Activated T-cell treated with anti-CD3 and anti-CD28 coated beads, Interleukin-2, amount 50 U/mL, for 48 hours (primary cell): Measurements from ENCODE around the gene TMEM97.
A peak's percentile ranks its signal among the peaks of the same experiment; 100 is the strongest.

Experiments used
- DNase-seq, 2 experiments: peaks; one replicate each; pipeline ENCODE4 v3.0.0-alpha.2; 2020

TMEM97 gene

DNA sequence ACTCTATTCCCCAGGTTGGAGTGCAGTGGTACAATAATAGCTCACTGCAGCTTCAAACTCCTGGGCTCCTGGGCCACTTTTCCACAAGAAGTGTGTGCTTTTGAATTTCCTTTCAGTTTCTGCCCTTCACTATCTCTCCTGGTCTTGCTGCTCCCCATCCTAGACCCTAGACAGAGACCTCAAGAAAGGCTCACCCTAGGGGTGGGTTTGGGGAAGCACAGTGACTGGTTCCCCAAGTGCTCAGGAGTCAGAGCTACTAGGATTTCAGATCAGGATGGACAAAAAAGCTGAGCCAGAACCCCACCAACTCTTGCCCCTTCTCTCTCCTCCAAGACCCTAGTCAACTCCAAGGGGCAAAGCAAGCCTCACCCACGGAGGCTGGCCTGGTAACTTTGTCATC lies 47.6 kb downstream of the TMEM97 start:
- DNase-seq: no peak

DNA sequence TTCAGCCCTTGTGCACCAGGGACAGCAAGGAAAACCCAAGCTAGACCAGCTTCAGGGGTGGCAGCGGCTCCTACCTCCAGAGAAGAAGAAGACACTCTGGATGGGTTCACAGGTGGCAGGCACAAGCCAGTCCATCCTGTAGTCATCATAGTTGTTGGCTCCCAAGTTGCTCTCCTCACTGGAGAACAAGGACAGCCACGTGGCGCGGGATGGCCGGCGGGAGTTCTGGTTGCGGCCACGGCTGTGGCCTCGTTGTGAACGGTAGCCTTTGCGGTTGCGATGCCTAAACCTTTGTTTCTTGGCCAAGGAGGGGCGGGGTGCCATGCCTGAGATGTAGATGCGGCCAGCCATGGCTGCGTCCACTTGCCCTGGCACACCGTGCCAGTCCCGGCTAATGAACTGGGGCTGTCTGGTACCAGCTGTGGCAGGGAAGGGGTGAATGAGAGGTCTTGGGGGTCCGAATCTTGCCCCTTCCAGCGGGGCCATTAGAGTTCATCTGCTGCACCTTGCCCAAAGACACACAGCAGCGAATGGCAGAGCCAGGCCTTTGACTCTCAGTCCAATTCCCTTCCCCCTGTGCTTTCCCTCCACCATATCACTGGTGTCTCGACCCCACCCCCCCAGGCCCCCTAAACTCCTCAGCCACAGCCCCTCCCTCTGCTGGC lies 48.8 kb downstream of the TMEM97 start:
- no peak for DNase-seq

DNA sequence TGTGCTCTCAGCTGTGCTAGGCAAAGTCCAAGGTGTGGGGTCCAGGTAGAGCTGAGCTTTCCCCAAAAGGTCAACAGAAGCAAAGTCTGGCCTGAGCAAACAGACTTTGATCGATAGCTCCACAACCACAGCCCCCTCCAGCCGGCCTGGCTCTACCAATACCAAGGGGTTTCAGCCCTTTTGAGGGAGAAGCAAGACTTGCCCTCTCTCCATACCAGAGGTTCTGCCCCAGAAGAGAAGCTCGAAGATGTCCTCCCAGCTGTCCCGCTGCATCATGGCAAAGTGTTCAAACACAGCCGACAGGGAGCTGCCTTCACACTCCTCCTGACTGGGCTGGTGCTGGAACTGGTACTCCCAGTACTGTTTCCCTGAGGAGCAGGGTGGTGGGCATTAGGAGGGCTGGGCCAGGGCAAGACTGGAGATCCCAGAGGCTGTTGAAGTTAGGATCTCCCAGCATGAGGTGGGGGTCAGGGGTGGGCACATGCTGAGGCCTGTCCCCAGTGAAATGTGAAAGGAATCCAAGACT lies 49.4 kb downstream of the TMEM97 start:
- DNase-seq: no peak

DNA sequence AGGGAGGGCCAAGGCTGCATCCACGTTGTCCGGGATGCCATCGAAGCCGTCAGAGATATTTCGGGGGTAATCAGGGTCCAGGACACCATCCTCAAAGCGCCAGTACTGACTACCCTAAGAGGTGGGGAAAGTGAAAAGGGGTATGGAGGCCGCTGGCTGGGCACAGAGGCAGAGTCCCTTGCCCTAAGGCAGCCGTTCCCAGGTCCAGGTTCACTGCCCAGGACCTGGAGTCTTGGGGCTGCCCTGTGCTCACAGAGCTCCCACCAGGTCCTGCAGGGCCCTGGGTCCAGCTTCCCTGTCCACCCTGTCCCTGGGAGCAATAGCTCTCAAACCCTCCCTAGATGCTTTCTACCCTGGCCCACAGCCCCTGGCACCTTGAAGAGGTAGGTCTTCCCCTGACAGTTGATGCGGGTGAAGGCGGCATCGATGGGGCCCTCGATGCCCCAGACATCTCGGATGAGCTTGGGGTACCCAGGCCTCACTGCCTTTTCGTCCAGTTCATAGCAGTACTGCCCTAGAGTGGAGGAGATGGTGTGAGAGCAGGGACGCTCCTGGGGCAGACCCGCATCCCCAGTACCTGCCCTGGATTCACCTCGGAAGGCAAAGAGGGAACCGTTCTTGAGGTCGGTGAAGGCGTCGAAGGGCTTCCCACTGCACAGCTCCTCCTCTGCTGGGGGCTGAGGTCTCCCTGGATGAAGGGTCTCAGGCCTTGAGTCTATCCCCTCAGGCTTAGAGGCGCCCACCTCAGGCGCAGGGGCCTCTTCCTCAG lies 50.1 kb downstream of the TMEM97 start:
- no peak for DNase-seq

DNA sequence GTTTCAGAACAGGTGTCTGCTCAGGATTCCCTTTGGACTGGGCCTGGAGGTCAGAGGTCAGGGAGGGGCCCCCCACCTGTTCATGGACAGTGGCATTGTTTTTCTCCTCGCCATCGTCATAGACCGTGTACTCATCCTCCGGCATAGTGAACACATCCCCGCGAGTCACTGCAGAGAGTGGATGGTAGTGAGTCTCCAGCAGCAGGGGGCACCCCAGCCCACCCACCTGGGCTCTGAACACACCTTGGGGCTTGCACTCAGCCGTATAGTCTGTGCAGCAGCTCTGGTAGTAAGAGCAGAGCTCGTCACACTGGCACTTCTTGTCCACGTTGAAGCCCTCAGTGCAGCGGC lies 50.7 kb downstream of the TMEM97 start:
- DNase-seq: no peak

DNA sequence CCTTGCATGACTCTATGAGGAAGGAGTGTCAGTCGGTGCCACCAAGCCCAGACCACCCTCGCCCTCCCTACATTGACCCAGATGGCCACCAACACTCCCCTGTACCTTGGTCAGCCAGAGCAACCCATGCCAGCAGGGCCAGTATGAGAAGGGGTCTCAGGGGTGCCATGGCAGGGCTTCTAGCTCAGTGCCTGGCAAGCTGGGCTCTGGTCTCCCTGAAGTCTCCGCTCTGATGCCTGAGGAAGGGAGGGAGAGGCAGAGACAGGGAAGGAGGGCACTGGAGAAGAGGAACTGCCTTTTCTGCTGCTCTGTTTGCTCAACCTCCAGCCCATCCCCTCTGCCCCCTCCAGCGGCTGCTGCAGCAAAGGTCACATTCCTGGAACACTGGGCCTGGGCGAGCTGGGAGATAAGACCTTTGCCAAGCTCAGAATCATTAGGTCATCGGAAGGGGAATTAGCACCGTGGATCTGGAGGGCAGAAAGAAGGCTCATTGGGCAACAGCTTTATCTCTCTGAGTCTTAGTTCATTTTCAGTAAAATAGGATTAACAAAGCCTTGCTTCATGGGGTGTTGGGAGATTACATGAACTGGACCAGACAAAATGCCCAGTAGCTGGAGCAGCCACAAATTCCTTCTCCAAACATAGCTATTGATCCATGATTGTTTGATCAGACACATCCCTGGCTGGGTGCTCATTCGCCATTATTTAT lies 51.2 kb downstream of the TMEM97 start, which contains the start of gene VTN:
Gene VTN, minus strand, starts transcription at position 273 of the 709 bp plus-strand sequence. Its CDS starts 104 bp downstream, at position 169.
- no peak for DNase-seq

DNA sequence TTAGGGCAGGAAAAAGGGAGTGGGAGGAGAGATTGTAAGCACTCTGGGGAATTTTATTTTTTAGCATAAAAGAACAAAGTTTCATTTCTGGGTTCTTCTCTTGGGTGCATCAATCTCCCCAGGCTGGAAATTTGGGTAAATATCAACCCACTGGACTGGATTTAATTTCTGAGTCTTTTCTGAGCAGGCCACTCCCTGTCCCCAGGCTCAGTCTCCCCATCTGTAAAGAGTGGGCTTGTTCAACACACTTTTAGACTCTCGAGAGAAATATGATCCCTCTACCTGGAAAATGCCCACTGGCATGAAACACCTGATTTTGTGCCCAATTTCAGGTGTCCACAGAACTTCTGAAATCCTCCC lies 51.7 kb downstream of the TMEM97 start:
- no peak for DNase-seq

DNA sequence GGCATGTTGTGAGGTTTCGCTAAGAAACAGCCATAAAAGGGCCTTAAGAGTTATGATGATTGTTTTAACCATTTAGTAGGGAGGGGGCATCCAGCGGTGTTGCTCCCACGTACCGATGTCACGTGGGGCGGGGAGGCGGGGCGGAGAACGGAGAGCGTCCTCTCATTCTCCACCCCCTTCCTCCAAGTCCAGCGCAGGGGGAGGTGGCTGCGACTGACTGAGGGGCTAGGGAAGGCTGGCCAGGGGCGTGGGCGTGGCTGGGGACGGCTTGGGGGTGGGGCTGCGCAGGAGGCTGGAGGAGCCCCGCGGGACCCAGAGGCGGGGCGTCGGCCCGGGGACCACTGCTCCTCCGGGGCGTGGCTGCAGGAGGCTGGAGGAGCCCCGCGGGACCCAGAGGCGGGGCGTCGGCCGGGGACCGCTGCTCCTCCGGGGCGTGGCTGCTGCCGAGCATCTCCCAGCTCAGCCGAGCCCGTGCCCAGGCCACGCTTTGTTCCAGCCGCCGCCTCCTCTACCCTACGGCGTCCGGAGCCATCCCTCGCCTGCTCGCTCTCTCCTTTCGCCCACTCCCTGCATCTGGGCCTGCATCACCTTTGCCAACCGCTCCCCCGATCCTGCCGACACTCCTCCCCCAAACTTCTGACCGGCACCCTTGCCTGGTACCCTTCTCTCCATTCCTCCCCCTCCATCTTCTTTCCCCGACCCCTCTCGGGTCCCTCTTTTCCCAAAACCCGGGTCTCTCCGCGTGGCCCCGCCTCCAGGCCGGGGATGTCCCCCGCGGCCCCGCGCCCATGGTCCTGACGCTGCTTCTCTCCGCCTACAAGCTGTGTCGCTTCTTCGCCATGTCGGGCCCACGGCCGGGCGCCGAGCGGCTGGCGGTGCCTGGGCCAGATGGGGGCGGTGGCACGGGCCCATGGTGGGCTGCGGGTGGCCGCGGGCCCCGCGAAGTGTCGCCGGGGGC lies 52.5 kb downstream of the TMEM97 start, which contains the start of gene SARM1:
Gene SARM1, plus strand, starts transcription at position 450 of the 958 bp plus-strand sequence. Its CDS starts 339 bp downstream, at position 789.
- DNase-seq: peak; percentile 92 to 94

DNA sequence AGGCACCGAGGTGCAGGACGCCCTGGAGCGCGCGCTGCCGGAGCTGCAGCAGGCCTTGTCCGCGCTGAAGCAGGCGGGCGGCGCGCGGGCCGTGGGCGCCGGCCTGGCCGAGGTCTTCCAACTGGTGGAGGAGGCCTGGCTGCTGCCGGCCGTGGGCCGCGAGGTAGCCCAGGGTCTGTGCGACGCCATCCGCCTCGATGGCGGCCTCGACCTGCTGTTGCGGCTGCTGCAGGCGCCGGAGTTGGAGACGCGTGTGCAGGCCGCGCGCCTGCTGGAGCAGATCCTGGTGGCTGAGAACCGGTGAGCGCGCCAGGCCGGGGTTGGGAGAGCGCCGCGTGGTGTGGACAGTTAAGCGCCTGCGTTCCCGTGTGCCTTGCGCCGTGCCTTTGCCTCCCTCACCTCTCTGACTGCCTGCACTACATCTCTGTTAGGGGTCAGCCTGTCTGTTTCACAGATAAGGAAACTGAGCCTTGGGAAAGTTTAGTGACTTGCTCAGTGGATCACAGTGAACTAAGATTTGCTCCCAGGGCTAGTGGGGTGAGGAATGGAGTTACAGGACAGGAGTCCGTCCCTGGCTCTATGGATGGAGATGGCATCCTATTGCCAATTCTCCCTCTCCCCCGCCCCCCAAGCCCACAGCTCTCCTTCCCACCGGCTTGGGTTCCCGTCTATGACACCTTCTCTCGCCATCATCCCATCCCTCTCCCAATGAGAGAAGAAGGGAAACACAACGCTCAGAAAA lies 53.4 kb downstream of the TMEM97 start:
- DNase-seq: peak; percentile 52 to 59

DNA sequence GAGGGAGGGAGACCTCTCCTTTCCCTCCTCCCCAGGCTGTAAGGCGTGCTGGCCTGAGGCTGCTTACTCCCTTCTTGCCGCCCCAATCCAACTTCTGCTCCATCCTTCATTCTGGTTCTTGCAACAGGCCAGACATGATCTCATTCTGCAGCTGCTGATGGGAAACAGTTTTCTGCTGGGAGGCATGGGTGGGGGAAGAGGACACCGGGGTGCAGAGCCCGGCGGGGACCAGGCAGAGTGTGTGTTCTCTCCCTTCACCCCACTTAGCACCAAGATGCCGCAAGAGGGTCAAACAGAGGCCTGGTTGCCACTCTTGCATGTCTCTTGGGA lies 53.9 kb downstream of the TMEM97 start:
- DNase-seq: no peak
